Adrenal gland (tissue), 5 donors: ENCODE data around the gene LILRB1.

Source experiments
- CTCF ChIP-seq, 6 experiments: fragments of 450-650 bp in 4 of 6; fragments of 200-600 bp in 2 of 6; sonication (generic) in 1 of 6; IDR thresholded peaks; 1 replicate in 5 of 6; 2 replicates in 1 of 6; pipeline versions ENCODE4 v1.5.1 to v1.8.0; 2016 to 2021; ENCODE audit warnings: antibody characterized with exemption in 6 of 6, mild to moderate bottlenecking in 2 of 6, moderate library complexity in 1 of 6
- POLR2A ChIP-seq, 2 donors: fragments of 450-650 bp; IDR thresholded peaks; one replicate each; pipeline ENCODE4 v1.6.1; 2017; ENCODE audit warnings: antibody characterized with exemption in 2 of 2, mild to moderate bottlenecking in 2 of 2, moderate library complexity in 1 of 2
- donor health status: DM: no; HTN: no; CAD: no.

GRCh38 chr19:54665530-54665929 is 35.2 kb downstream of the LILRB1 start:
- TF ChIP-seq CTCF (IDR thresholded peaks at IDR 0.05) (no peak), POLR2A (IDR thresholded peaks at IDR 0.05) (no peak)
